HCT116 (cell line): Measurements from ENCODE around the gene CCDC187. TPM values are rescaled to one million over a fixed set of nuclear protein-coding genes. Genes with fewer than 3 reads are reported as not detected.

Experiments used
- ATAC-seq: fragments of 200-7000 bp; cut with Tn5 transposase; 2 replicates; pipeline ENCODE4 v1.9.1; 2020; ENCODE audit warnings: mild to moderate bottlenecking, moderate library complexity
- BruUV-seq: library from RNA; stranded (reverse); fragments of 400-500 nt; replicated peaks from 2 replicates; lab custom pipeline; 2021; lab: Mats Ljungman, UMichigan
- CTCF ChIA-PET: fragments of 300-600 bp; sonication (Branson Sonifier 250); formaldehyde crosslinking; loops from one replicate; lab custom pipeline; 2021; ENCODE audit warnings: antibody characterized with exemption; lab: Charles Lee
- POLR2A ChIA-PET: fragments of 300-600, 350-600 bp; sonication (Branson Sonifier 250); formaldehyde crosslinking; loops from one replicate; lab custom pipeline; 2021; ENCODE audit warnings: antibody characterized with exemption; lab: Charles Lee
- RAD21 ChIA-PET, 2 experiments: fragments of 300-600 bp; sonication (Branson Sonifier 250); formaldehyde crosslinking; loops; one replicate each; lab custom pipeline; 2023; ENCODE audit warnings: low total read pairs in 2 of 2; ENCODE audit not compliant: uncharacterized antibody in 2 of 2, unreplicated experiment in 2 of 2, low non-redundant PET in 1 of 2; lab: Charles Lee
- DNase-seq: peaks from one replicate; pipeline ENCODE4 v3.0.0-alpha.2; 2010; ENCODE audit warnings: low read depth, low spot score
- H2AFZ ChIP-seq: fragments of 200-600 bp; shearing (Covaris generic), sonication (generic); 2 replicates; pipeline ENCODE4 v1.6.1; 2017; ENCODE audit warnings: low read depth, mixed run types, mixed read lengths, antibody characterized with exemption, low read length; ENCODE audit not compliant: poor library complexity, severe bottlenecking
- H3K27ac ChIP-seq: 2 replicates; pipeline ENCODE4 v1.5.1; 2012; ENCODE audit warnings: low read depth, low read length
- H3K27me3 ChIP-seq: fragments of 200-600 bp; sonication (generic); 2 replicates; pipeline ENCODE4 v1.6.1; 2016; ENCODE audit warnings: mixed run types, low read length, mixed read lengths; ENCODE audit not compliant: insufficient read depth
- H3K36me3 ChIP-seq, 2 experiments: fragments of 200-500 bp in 1 of 2; fragments of 200-600 bp in 1 of 2; sonication (Bioruptor generic) in 1 of 2; sonication (generic) in 1 of 2; 2 replicates each; pipeline versions ENCODE4 v1.5.1 to v1.6.1; 2014 to 2016; ENCODE audit warnings: low read length in 2 of 2, inconsistent platforms in 1 of 2, mixed read lengths in 1 of 2, mixed run types in 1 of 2; ENCODE audit not compliant: insufficient read depth in 2 of 2, control insufficient read depth in 1 of 2
- H3K4me1 ChIP-seq, 2 experiments: fragments of 200-600 bp in 1 of 2; sonication (generic) in 1 of 2; 2 replicates each; pipeline versions ENCODE4 v1.5.1 to v1.6.1; 2012 to 2017; ENCODE audit warnings: low read length in 2 of 2, inconsistent platforms in 1 of 2, mild to moderate bottlenecking in 1 of 2, mixed read lengths in 1 of 2, mixed run types in 1 of 2, moderate library complexity in 1 of 2; ENCODE audit not compliant: insufficient read depth in 2 of 2, control insufficient read depth in 1 of 2
- H3K4me2 ChIP-seq: fragments of 200-600 bp; sonication (generic); 2 replicates; pipeline ENCODE4 v1.6.1; 2017; ENCODE audit warnings: mixed run types, low read length, mixed read lengths
- H3K4me3 ChIP-seq, 2 experiments: fragments of 200-600 bp in 1 of 2; sonication (generic) in 1 of 2; replicated peaks in 1 of 2; 2 replicates each; pipeline ENCODE4 v1.5.1; 2011 to 2016; ENCODE audit warnings: low read length in 2 of 2, control low read depth in 1 of 2, low read depth in 1 of 2, mild to moderate bottlenecking in 1 of 2, mixed read lengths in 1 of 2, mixed run types in 1 of 2
- H3K79me2 ChIP-seq: fragments of 200-600 bp; sonication (generic); 2 replicates; pipeline ENCODE4 v1.6.1; 2017; ENCODE audit warnings: mild to moderate bottlenecking, mixed run types, low read length, moderate library complexity, mixed read lengths; ENCODE audit not compliant: insufficient read depth
- H3K9ac ChIP-seq: fragments of 200-600 bp; sonication (generic); 2 replicates; pipeline ENCODE4 v1.6.1; 2016; ENCODE audit warnings: low read length, mixed read lengths
- H3K9me2 ChIP-seq: fragments of 200-600 bp; sonication (generic), shearing (Covaris generic); 2 replicates; pipeline ENCODE4 v1.6.1; 2017; ENCODE audit warnings: mixed run types, mild to moderate bottlenecking, moderate library complexity; ENCODE audit not compliant: insufficient read depth
- H3K9me3 ChIP-seq, 2 experiments: fragments of 200-500 bp in 1 of 2; fragments of 200-600 bp in 1 of 2; sonication (Bioruptor generic) in 1 of 2; sonication (generic) in 1 of 2; 2 replicates each; pipeline ENCODE4 v1.6.1; 2014 to 2017; ENCODE audit warnings: low read length in 2 of 2, mixed read lengths in 2 of 2, inconsistent platforms in 1 of 2, low read depth in 1 of 2, mild to moderate bottlenecking in 1 of 2, mixed run types in 1 of 2, moderate library complexity in 1 of 2; ENCODE audit not compliant: control insufficient read depth in 1 of 2, insufficient read depth in 1 of 2
- H4K20me1 ChIP-seq: fragments of 200-600 bp; sonication (generic), shearing (Covaris generic); 2 replicates; pipeline ENCODE4 v1.6.1; 2017; ENCODE audit warnings: mixed run types, mild to moderate bottlenecking, moderate library complexity; ENCODE audit not compliant: insufficient read depth
- CBX3 ChIP-seq: IDR thresholded peaks from 2 replicates; pipeline ENCODE4 v1.6.1; 2012; ENCODE audit warnings: low read depth
- CEBPB ChIP-seq: IDR thresholded peaks from 2 replicates; pipeline ENCODE4 v1.6.1; 2012; ENCODE audit warnings: low read depth
- ELF1 ChIP-seq: IDR thresholded peaks from 2 replicates; pipeline ENCODE4 v1.6.1; 2012; ENCODE audit warnings: low read depth, borderline replicate concordance
- EZH2 ChIP-seq: fragments of 200-600 bp; sonication (generic); IDR thresholded peaks from 2 replicates; pipeline ENCODE4 v1.6.1; 2017; ENCODE audit warnings: antibody characterized with exemption, mixed run types
- EZH2phosphoT487 ChIP-seq: fragments of 200-600 bp; IDR thresholded peaks from 2 replicates; pipeline ENCODE4 v1.6.1; 2018; ENCODE audit warnings: antibody characterized with exemption, borderline replicate concordance
- FOSL1 ChIP-seq: IDR thresholded peaks from 2 replicates; pipeline ENCODE4 v1.6.1; 2012; ENCODE audit warnings: low read depth
- JUND ChIP-seq: IDR thresholded peaks from 2 replicates; pipeline ENCODE4 v1.6.1; 2012
- POLR2A ChIP-seq: IDR thresholded peaks from 2 replicates; pipeline ENCODE4 v1.7.0; 2011; ENCODE audit warnings: borderline replicate concordance; ENCODE audit not compliant: insufficient read depth, insufficient read length; ENCODE audit errors: extremely low read depth
- POLR2AphosphoS5 ChIP-seq: IDR thresholded peaks from 2 replicates; pipeline ENCODE4 v1.6.1; 2011; ENCODE audit warnings: mild to moderate bottlenecking, low read depth, low read length, moderate library complexity
- SIN3A ChIP-seq: IDR thresholded peaks from 2 replicates; pipeline ENCODE4 v1.6.1; 2012; ENCODE audit warnings: low read depth
- SP1 ChIP-seq: IDR thresholded peaks from 2 replicates; pipeline ENCODE4 v1.6.1; 2012; ENCODE audit warnings: low read depth
- SRF ChIP-seq: IDR thresholded peaks from 2 replicates; pipeline ENCODE4 v1.6.1; 2012; ENCODE audit warnings: low read depth
- TCF7L2 ChIP-seq: IDR thresholded peaks from 2 replicates; pipeline ENCODE4 v1.7.0; 2011; ENCODE audit warnings: borderline replicate concordance, inconsistent platforms; ENCODE audit not compliant: insufficient read depth, insufficient read length; ENCODE audit errors: extremely low read depth
- YY1 ChIP-seq: IDR thresholded peaks from 2 replicates; pipeline ENCODE4 v1.6.1; 2011; ENCODE audit warnings: low read length, low read depth, moderate library complexity, mild to moderate bottlenecking; ENCODE audit not compliant: insufficient replicate concordance; ENCODE audit errors: extremely low read depth
- ZFX ChIP-seq: fragments of 450-650 bp; IDR thresholded peaks from 2 replicates; pipeline ENCODE4 v1.6.1; 2017
- ZNF274 ChIP-seq: fragments of 200-500 bp; sonication (Bioruptor generic); IDR thresholded peaks from 2 replicates; pipeline ENCODE4 v1.6.1; 2014; ENCODE audit warnings: mild to moderate bottlenecking, low read depth, low read length, inconsistent platforms
- intact Hi-C: fragments of 100-400 bp; cut with micrococcal nuclease; formaldehyde crosslinking; loops from 2 replicates; pipeline ENCODE4 v1.10.0; 2022
- total RNA-seq: library from RNA; stranded (reverse); gene quantifications from one replicate; pipeline ENCODE4 v1.2.1, GENCODE V29; 2021; ENCODE audit not compliant: unreplicated experiment
- TF ChIP-seq, protein P1 (sequence below): IDR thresholded peaks from 2 replicates; pipeline ENCODE4 v1.6.1; 2012; ENCODE audit warnings: low read depth
- TF ChIP-seq, protein P2 (sequence below): IDR thresholded peaks from 2 replicates; pipeline ENCODE4 v1.6.1; 2012
- TF ChIP-seq, protein P3 (sequence below), 3 experiments: fragments of 200-600 bp in 1 of 3; sonication (generic) in 1 of 3; IDR thresholded peaks in 2 of 3; conservative IDR thresholded peaks in 1 of 3; 2 replicates each; pipeline ENCODE4 v1.5.1; 2012 to 2017; ENCODE audit warnings: low read depth in 2 of 3, low read length in 2 of 3, antibody characterized with exemption in 1 of 3, borderline replicate concordance in 1 of 3, control low read depth in 1 of 3, mild to moderate bottlenecking in 1 of 3, mixed read lengths in 1 of 3, mixed run types in 1 of 3, moderate library complexity in 1 of 3; ENCODE audit not compliant: insufficient read depth in 1 of 3
- TF ChIP-seq, protein P4 (sequence below): IDR thresholded peaks from 2 replicates; pipeline ENCODE4 v1.6.1; 2011; ENCODE audit warnings: mild to moderate bottlenecking, low read length, moderate library complexity; ENCODE audit not compliant: insufficient replicate concordance; ENCODE audit errors: extremely low read depth

Gene CCDC187
- total RNA-seq, 1 experiment from 2014 or later, result 4.6 TPM

DNA sequence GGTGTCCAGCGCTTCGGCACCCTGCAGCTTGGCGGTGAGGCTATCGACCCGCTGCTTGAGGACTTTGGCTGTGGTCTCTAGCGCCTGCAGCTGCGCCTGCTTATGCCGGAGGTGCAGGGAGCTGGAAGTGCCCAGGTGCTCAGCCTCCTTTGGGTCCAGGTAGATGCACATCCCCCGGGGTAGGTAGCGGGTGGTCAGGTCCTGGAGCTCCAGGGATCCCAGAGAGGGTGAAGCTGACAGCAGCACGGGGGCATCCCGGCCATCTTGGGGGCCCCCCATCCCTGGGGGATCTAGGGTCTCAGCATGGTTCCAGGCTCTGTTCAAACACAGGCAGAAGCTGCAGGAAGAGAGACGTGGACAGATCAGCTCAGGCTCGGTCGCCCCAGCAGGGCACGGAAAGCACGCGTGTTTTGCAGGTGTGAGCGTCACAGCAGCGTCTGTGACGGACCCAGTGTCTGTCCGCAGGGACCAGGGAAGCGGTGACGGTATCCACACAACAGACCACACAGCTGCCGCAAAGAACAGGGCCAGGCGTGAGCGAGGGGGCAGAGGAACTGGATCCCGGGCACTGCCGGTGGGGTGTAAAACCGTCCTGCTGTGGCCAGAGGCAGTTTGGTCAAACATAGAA lies 17.4 kb downstream of the CCDC187 start:
- CTCF ChIA-PET, result no interaction called here

More for the DNA sequence above, 17.4 kb downstream of the CCDC187 start:
- H3K4me2 ChIP-seq, result no peak overlapping the region
- POLR2A ChIA-PET, result no interaction called here
- RAD21 ChIA-PET, result no interaction called here
- intact Hi-C loops, result loop anchor here (10.0 kb wide), 1 partner anchor 322 kb away; the partner anchor contains the start of gene UBAC1
- H3K36me3 ChIP-seq, result no peaks in the 10 kb centered on the region
- no peaks in the 10 kb centered on the region for H3K79me2 ChIP-seq
- DNase-seq (no peak), ATAC-seq (no peak)
- no peak overlapping the region for H2AFZ ChIP-seq
- H4K20me1 ChIP-seq, result no peaks in the 10 kb centered on the region
- H3K4me1 ChIP-seq, result peaks cover 14 to 24% of the 10 kb centered on the region in 2 experiments; a peak in 3 of 4 replicates
- no peaks in the 10 kb centered on the region for H3K9me3 ChIP-seq
- H3K27me3 ChIP-seq, result no peaks in the 10 kb centered on the region
- H3K9me2 ChIP-seq, result no peaks in the 10 kb centered on the region
- no peak overlapping the region for H3K4me3 ChIP-seq
- H3K9ac ChIP-seq, result no peak overlapping the region
- H3K27ac ChIP-seq, result no peak overlapping the region
- BruUV-seq, result no TSS peak
- no peak for TF ChIP-seq JUND
- TF ChIP-seq EZH2phosphoT487, result no peak
- TF ChIP-seq SIN3A, result no peak
- TF ChIP-seq ZNF274, result no peak
- no peak for TF ChIP-seq CBX3
- no peak for TF ChIP-seq SRF
- TF ChIP-seq FOSL1, result no peak
- TF ChIP-seq SP1, result no peak
- no peak for TF ChIP-seq YY1
- TF ChIP-seq, protein P1, sequence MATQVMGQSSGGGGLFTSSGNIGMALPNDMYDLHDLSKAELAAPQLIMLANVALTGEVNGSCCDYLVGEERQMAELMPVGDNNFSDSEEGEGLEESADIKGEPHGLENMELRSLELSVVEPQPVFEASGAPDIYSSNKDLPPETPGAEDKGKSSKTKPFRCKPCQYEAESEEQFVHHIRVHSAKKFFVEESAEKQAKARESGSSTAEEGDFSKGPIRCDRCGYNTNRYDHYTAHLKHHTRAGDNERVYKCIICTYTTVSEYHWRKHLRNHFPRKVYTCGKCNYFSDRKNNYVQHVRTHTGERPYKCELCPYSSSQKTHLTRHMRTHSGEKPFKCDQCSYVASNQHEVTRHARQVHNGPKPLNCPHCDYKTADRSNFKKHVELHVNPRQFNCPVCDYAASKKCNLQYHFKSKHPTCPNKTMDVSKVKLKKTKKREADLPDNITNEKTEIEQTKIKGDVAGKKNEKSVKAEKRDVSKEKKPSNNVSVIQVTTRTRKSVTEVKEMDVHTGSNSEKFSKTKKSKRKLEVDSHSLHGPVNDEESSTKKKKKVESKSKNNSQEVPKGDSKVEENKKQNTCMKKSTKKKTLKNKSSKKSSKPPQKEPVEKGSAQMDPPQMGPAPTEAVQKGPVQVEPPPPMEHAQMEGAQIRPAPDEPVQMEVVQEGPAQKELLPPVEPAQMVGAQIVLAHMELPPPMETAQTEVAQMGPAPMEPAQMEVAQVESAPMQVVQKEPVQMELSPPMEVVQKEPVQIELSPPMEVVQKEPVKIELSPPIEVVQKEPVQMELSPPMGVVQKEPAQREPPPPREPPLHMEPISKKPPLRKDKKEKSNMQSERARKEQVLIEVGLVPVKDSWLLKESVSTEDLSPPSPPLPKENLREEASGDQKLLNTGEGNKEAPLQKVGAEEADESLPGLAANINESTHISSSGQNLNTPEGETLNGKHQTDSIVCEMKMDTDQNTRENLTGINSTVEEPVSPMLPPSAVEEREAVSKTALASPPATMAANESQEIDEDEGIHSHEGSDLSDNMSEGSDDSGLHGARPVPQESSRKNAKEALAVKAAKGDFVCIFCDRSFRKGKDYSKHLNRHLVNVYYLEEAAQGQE, result no peak
- TF ChIP-seq, protein P2, sequence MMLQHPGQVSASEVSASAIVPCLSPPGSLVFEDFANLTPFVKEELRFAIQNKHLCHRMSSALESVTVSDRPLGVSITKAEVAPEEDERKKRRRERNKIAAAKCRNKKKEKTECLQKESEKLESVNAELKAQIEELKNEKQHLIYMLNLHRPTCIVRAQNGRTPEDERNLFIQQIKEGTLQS, result no peak
- TF ChIP-seq EZH2, result no peak
- TF ChIP-seq, protein P3, sequence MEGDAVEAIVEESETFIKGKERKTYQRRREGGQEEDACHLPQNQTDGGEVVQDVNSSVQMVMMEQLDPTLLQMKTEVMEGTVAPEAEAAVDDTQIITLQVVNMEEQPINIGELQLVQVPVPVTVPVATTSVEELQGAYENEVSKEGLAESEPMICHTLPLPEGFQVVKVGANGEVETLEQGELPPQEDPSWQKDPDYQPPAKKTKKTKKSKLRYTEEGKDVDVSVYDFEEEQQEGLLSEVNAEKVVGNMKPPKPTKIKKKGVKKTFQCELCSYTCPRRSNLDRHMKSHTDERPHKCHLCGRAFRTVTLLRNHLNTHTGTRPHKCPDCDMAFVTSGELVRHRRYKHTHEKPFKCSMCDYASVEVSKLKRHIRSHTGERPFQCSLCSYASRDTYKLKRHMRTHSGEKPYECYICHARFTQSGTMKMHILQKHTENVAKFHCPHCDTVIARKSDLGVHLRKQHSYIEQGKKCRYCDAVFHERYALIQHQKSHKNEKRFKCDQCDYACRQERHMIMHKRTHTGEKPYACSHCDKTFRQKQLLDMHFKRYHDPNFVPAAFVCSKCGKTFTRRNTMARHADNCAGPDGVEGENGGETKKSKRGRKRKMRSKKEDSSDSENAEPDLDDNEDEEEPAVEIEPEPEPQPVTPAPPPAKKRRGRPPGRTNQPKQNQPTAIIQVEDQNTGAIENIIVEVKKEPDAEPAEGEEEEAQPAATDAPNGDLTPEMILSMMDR (IDR thresholded peaks at IDR 0.05 in 2 of 3, conservative IDR thresholded peaks at IDR 0.05 in 1 of 3; ENCODE audit: borderline replicate concordance in 1 of 3, insufficient read depth in 1 of 3, low read depth in 2 of 3, low read length in 2 of 3), result no peak
- no peak for TF ChIP-seq ELF1
- TF ChIP-seq, protein P4, sequence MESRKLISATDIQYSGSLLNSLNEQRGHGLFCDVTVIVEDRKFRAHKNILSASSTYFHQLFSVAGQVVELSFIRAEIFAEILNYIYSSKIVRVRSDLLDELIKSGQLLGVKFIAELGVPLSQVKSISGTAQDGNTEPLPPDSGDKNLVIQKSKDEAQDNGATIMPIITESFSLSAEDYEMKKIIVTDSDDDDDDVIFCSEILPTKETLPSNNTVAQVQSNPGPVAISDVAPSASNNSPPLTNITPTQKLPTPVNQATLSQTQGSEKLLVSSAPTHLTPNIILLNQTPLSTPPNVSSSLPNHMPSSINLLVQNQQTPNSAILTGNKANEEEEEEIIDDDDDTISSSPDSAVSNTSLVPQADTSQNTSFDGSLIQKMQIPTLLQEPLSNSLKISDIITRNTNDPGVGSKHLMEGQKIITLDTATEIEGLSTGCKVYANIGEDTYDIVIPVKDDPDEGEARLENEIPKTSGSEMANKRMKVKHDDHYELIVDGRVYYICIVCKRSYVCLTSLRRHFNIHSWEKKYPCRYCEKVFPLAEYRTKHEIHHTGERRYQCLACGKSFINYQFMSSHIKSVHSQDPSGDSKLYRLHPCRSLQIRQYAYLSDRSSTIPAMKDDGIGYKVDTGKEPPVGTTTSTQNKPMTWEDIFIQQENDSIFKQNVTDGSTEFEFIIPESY, result no peak
- no peak for TF ChIP-seq ZFX
- no peak for TF ChIP-seq POLR2AphosphoS5
- no peak for TF ChIP-seq CEBPB
- no peak for TF ChIP-seq POLR2A
- no peak for TF ChIP-seq TCF7L2
